GM12801 (cell line): ENCODE results near the gene OMD.

ENCODE experiments used
- TF ChIP-seq, protein P1 (sequence below): IDR thresholded peaks from one replicate; pipeline ENCODE4 v1.5.1; 2011; ENCODE audit warnings: control low read depth; ENCODE audit not compliant: insufficient read length; ENCODE audit errors: extremely low read depth

Gene OMD

GRCh38 chr9:92432350-92432749 lies 8.1 kb upstream of the OMD start:
- TF ChIP-seq, protein P1, sequence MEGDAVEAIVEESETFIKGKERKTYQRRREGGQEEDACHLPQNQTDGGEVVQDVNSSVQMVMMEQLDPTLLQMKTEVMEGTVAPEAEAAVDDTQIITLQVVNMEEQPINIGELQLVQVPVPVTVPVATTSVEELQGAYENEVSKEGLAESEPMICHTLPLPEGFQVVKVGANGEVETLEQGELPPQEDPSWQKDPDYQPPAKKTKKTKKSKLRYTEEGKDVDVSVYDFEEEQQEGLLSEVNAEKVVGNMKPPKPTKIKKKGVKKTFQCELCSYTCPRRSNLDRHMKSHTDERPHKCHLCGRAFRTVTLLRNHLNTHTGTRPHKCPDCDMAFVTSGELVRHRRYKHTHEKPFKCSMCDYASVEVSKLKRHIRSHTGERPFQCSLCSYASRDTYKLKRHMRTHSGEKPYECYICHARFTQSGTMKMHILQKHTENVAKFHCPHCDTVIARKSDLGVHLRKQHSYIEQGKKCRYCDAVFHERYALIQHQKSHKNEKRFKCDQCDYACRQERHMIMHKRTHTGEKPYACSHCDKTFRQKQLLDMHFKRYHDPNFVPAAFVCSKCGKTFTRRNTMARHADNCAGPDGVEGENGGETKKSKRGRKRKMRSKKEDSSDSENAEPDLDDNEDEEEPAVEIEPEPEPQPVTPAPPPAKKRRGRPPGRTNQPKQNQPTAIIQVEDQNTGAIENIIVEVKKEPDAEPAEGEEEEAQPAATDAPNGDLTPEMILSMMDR, result no peak

- TF ChIP-seq, protein P1, result no peak
These were observed 5.6 kb upstream of the OMD start for GRCh38 chr9:92429836-92430235.

DNA sequence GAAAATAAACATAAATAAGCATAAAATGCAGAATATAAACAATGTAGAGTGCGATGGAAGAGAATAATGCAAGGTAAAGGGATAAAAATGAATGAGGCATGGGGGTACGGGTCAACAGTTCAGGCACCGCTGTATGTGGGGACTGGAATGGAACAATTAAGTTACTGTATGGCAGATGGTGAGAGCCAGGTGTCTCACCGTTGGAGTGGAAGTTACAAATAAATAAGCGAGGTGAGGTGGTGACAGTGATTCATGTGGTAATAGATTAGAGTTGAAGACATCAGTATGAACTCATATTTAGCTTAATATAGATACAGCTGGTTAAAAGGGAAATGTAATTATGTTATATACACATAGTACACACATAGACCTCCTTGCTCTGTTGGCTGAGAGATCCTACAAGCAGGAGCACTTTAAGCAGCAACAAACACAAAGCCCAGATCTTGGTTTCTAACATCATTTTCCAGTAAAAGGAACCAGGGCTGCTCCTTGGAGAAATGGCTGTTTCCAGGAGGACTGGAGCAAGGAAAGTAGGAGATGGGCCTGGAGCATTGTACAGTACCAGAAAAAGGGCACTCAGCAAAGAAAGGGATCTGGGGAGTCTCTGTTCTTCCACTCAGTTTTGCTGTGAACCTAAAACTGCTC lies 2.4 kb upstream of the OMD start:
- TF ChIP-seq, protein P1, result no peak

GRCh38 chr9:92425474-92425873 lies 1.2 kb upstream of the OMD start:
- TF ChIP-seq, protein P1, result no peak

DNA sequence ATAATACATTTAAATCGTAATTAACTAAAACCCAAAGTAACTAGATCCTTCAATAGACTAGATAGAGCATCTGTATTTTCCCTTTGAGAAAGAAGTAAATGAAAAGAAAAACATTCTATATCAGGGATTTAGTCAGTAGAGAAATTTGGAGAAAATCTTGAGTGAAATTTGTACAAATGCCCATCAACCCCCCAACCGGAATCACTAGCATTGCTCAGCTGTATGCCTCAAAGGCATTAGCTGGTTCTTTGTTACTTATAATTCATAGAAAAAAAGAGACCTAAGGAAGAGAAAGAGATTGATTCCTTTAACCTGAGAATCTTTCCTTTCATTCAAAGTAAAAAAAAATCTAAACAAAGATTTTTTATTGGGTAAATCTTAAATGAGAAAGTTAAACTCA lies 659 bp downstream of the OMD start:
- TF ChIP-seq, protein P1, result no peak

GRCh38 chr9:92422611-92423338 lies 1.5 kb downstream of the OMD start:
- TF ChIP-seq, protein P1, result no peak

DNA sequence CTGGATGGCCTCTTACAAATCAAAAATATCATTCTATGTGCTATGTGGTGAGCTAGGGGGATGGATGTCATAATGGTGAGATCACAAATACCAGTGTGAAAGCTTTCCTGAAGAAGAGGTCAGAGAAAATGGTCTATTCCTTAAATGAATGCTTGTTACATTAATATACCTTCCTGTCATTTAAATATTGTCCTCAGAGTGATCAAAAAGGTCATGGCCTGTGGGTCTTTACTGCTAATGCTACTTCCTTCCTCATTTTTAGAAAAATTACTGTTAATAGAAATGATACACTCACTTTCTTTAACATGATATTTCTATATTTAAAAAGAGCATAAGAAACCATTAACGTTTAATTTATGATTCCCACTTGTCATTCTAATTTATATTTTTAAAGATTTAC lies 9.7 kb downstream of the OMD start:
- TF ChIP-seq, protein P1, result no peak
